Activated CD4-positive, alpha-beta T cell treated with anti-CD3 and anti-CD28 coated beads, Interleukin-2, amount 50 U/mL, for 4 hours (primary cell): ENCODE data around the gene KCNK16.

Experiments
- DNase-seq, 2 experiments: peaks; one replicate each; pipeline ENCODE4 v3.0.0-alpha.2; 2020

The KCNK16 gene

GRCh38 chr6:39273406-39273821, 49.1 kb downstream of the KCNK16 start:
- no peak for DNase-seq

DNA sequence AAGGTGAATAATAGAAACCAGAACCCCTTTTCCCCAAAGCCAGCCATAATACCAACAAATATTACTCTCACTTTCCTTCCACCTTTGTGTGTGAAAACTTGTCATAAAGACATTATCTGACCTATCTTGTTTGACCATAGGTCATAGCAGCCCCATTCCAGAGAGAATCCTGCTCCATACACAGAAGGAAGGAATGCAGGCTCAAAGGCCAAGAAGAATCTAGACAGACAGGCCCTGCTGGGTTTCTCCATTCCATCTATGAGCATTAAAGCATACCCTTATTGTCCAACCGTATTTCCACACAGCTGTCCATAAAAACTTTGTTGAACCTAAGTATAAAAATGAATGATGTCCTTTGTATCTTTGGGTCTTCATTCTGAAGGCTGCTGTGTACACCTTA, 52.5 kb downstream of the KCNK16 start:
- DNase-seq: no peak

DNA sequence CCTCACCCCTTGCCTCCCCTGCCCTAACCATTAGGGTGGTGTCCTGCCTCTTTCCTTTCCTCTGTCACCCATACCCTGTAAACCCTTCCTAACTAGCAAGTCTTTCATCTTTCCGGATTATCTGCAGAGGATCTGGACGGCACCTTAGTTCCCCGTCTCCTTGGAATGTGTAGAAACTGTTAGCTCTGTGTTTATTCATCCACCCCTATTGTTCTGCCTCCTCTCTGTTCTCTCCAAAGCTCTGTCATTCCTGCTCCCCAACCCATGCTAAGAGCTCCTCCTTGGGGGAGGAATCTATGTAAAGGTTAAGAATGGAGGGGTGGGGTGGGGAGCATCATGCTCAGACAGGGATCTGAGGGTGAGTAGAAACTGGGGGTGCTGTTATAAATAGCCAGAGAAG, 53.8 kb downstream of the KCNK16 start:
- no peak for DNase-seq

GRCh38 chr6:39268171-39268570, 54.3 kb downstream of the KCNK16 start:
- no peak for DNase-seq

DNA sequence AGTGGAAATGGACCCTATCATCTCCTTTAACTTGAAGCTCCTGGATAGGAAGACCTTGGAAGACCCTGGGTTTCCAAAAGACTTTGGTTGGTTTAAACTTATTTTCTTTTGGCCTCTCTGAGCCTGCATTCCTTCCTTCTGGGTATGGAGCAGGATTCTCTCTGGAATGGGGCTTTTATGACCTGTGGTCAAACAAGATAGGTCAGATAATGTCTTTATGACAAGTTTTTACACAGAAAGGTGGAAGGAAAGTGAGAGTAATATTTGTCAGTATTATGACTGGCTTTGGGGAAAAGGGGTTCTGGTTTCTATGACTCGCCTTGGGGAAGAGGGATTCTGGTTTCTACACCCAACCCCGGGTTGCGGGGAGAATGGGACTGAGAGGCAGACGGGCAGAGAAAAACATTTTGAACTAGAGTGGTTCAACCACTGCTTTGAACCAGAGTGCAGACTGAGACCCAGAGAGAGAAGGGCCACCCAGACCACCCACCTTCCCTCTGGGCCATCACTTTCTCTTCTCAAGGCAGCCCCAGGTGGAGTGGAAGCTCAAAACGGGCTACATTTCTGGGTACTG, 55.6 kb downstream of the KCNK16 start:
- DNase-seq: no peak

DNA sequence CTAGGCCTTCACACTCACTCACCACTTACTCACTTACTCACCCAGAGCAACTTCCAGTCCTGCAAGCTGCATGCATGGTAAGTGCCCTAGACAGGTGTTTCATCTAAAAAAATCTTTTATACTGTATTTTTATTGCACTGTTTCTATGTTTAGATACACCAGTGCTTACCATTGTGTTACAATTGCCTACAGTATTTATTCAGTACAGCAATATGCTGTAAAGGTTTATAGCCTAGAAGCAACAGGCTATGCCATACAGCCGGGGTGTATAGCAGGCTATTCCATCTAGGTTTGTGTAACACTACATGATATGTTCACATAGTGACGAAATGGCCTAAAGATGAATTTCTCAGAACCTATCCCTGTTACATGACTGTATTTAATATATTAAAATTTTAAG, 56.1 kb downstream of the KCNK16 start:
- DNase-seq: no peak
